ENCODE measurements around the gene ZNF491.
A peak's percentile ranks its signal among the peaks of the same experiment; 100 is the strongest.
"Not testable (repeated sequence)": the region's sequence is repeated elsewhere in the genome, so short reads cannot be mapped to it uniquely, and the experiment has no call there.

The ZNF491 gene

DNA sequence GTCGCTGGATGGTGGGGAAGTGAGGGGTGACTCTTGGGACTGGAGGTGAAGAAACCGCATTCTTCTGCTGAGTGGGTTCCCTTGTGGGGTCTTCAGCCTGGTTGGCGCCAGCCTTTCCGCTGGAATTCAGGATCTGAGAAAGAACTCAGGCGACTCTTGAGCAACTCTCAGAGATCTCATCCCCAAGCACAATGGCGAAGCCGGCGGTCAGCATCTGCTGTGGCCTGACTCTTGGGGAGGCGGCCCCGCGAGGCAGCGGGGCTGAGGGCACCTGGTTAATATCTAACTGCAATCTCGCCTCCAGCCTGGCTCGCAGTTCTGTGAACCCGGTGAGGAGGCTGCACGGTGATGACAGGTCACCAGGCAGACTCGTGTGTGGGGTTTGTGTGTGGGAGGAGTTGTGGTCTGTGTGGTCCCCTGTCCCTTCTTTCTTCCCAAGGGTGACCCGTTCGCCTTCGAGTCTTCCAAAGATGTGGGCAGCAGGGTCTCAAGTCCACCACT is 30.6 kb upstream of the ZNF491 start:
- WGBS (ENCODE audit: insufficient coverage, insufficient read length): no CpG with 5 or more reads among the region's 20 CpGs
- Histone ChIP-seq H3K4me1 (ENCODE audit: control insufficient read depth, insufficient read depth, low read length) (no peaks in the 10 kb centered on the region), H3K4me3 (ENCODE audit: low read length) (peak overlapping the region; percentile 67; the same call in 1 of the 2 replicates), H3K9me3 (ENCODE audit: control insufficient read depth, insufficient read depth, low read length) (no peaks in the 10 kb centered on the region), H3K27me3 (ENCODE audit: control insufficient read depth, insufficient read depth, low read length) (peaks cover 10% of the 10 kb centered on the region; the same call in 1 of the 2 replicates), H3K27ac (ENCODE audit: low read length) (no peak overlapping the region), H3K36me3 (ENCODE audit: control insufficient read depth, insufficient read depth, low read length) (no peaks in the 10 kb centered on the region)
- no peak for DNase-seq (ENCODE audit: low read depth, low spot score)

DNA sequence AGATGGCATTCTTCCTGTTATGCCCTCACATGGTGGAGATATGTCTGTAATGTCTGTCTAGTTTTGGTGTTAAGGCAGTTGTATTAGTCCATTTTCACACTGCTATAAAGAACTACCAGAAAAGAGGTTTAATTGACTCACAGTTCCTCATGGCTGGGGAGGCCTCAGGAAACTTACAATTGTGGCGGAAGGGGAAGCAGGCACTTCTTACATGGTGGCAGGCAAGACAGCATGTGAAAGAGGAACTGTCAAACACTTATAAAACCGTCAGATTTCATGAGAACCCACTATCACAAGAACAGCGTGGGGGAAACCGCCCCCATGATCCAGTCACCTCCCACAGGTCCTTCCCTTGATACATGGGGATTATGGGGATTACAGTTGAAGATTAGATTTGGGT is 28.3 kb upstream of the ZNF491 start:
- H3K4me3 ChIP-seq (ENCODE audit: low read length): no peak overlapping the region
- no peaks in the 10 kb centered on the region for H3K4me1 ChIP-seq (ENCODE audit: control insufficient read depth, insufficient read depth, low read length)
- WGBS (ENCODE audit: insufficient coverage, insufficient read length): no CpG with 5 or more reads among the region's 4 CpGs
- DNase-seq (ENCODE audit: low read depth, low spot score): no peak
- H3K27me3 ChIP-seq (ENCODE audit: control insufficient read depth, insufficient read depth, low read length): peaks cover 10% of the 10 kb centered on the region; the same call in 1 of the 2 replicates
- H3K27ac ChIP-seq (ENCODE audit: low read length): no peak overlapping the region
- no peaks in the 10 kb centered on the region for H3K9me3 ChIP-seq (ENCODE audit: control insufficient read depth, insufficient read depth, low read length)
- no peaks in the 10 kb centered on the region for H3K36me3 ChIP-seq (ENCODE audit: control insufficient read depth, insufficient read depth, low read length)

DNA sequence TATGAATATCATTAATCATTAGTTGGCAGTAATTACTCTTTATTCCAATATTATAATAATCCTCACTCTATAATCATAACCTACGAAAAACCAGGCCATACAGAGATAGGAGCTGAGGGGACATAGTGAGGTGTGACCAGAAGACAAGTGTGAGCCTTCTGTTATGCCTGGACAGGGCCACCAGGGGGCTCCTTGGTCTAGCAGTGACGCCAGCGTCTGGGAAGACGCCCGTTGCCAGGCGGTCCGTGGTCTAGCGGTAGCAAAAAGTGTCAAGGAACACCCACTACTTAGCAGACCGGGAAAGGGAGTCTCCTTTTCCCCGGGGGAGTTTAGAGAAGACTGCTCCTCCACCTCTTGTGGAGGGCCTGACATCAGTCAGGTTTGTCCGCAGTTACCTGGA is 26.8 kb upstream of the ZNF491 start:
- WGBS (ENCODE audit: insufficient coverage, insufficient read length): no CpG with 5 or more reads among the region's 11 CpGs
- not testable (repeated sequence) for H3K36me3 ChIP-seq (ENCODE audit: control insufficient read depth, insufficient read depth, low read length); H3K27ac ChIP-seq (ENCODE audit: low read length); H3K9me3 ChIP-seq (ENCODE audit: control insufficient read depth, insufficient read depth, low read length); DNase-seq (ENCODE audit: low read depth, low spot score); H3K4me3 ChIP-seq (ENCODE audit: low read length); H3K4me1 ChIP-seq (ENCODE audit: control insufficient read depth, insufficient read depth, low read length)
- peaks cover 10% of the 10 kb centered on the region; the same call in 1 of the 2 replicates for H3K27me3 ChIP-seq (ENCODE audit: control insufficient read depth, insufficient read depth, low read length)

DNA sequence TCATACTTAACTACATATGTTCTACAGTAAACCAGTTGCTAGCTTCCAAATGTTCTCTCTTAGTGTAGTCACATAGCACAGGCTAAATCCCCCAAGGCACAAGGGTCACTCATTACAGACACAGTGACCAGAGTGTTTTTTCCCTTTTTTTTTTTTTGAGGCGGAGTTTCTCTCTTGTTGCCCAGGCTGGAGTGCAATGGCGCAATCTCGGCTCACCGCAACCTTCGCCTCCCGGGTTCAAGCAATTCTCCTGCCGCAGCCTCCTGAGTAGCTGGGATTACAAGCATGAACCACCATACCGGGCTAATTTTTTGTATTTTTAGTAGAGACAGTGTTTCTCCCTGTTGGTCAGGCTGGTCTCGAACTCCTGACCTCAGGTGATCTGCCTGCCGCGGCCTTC is 21.7 kb upstream of the ZNF491 start:
- not testable (repeated sequence) for H3K4me1 ChIP-seq (ENCODE audit: control insufficient read depth, insufficient read depth, low read length); H3K4me3 ChIP-seq (ENCODE audit: low read length); H3K9me3 ChIP-seq (ENCODE audit: control insufficient read depth, insufficient read depth, low read length); DNase-seq (ENCODE audit: low read depth, low spot score); H3K27me3 ChIP-seq (ENCODE audit: control insufficient read depth, insufficient read depth, low read length); H3K36me3 ChIP-seq (ENCODE audit: control insufficient read depth, insufficient read depth, low read length); H3K27ac ChIP-seq (ENCODE audit: low read length)
- WGBS (ENCODE audit: insufficient coverage, insufficient read length): no CpG with 5 or more reads among the region's 11 CpGs

DNA sequence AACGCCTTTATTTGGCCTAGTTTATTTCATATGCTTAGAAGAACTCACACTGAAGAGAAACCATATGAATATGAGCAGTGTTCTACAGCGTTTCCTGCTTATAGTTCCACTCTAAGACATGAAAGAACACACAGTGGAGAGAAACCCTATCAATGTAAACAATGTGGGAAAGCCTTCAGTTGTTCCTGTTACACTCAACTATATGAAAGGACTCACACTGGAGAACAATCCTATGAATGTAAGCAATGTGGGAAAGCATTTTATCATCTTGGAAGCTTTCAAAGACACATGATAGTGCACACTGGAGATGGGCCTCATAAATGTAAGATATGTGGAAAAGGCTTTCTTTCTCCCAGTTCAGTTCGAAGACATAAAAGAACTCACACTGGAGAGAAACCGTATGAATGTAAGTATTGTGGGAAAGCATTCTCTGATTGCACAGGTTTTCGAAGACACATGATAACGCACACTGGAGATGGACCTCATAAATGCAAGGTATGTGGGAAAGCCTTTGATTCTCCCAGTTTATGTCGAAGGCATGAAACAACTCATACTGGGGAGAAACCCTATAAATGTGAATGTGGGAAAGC is 17.8 kb upstream of the ZNF491 start:
- Histone ChIP-seq H3K4me1 (ENCODE audit: control insufficient read depth, insufficient read depth, low read length) (no peaks in the 10 kb centered on the region), H3K36me3 (ENCODE audit: control insufficient read depth, insufficient read depth, low read length) (no peaks in the 10 kb centered on the region), H3K27me3 (ENCODE audit: control insufficient read depth, insufficient read depth, low read length) (no peaks in the 10 kb centered on the region), H3K27ac (ENCODE audit: low read length) (no peak overlapping the region), H3K4me3 (ENCODE audit: low read length) (no peak overlapping the region), H3K9me3 (ENCODE audit: control insufficient read depth, insufficient read depth, low read length) (no peaks in the 10 kb centered on the region; the same call in 1 of the 2 replicates)
- no CpG with 5 or more reads among the region's 7 CpGs for WGBS (ENCODE audit: insufficient coverage, insufficient read length)
- DNase-seq (ENCODE audit: low read depth, low spot score): no peak

DNA sequence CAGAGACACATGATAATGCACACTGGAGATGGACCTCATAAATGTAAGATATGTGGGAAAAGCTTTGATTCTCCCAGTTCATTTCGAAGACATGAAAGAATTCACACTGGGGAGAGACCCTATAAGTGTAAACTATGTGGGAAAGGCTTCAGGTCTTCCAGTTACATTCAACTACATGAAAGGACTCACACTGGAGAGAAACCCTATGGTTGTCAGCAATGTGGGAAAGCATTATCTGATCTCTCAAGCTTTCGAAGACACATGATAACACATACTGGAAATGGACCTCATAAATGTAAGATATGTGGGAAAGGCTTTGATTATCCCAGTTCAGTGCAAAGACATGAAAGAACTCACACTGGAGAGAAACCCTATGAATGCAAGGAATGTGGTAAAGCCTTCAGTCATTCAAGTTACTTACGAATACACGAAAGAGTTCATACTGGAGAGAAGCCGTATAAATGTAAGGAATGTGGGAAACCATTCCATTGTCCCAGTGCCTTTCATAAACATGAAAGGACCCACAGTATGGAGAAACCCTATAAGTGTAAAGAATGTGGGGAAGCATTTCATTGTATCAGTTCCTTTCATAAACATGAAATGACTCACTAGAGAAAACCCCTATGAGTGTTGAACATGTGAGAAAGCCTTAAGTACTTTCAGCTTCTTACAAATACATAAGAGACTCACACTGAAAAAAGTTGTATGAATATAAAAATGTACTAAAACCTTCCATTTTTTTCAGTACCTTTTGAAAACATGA is 16.8 kb upstream of the ZNF491 start:
- no peaks in the 10 kb centered on the region for H3K4me1 ChIP-seq (ENCODE audit: control insufficient read depth, insufficient read depth, low read length)
- no peak overlapping the region for H3K27ac ChIP-seq (ENCODE audit: low read length)
- no peaks in the 10 kb centered on the region for H3K36me3 ChIP-seq (ENCODE audit: control insufficient read depth, insufficient read depth, low read length)
- H3K27me3 ChIP-seq (ENCODE audit: control insufficient read depth, insufficient read depth, low read length): no peaks in the 10 kb centered on the region
- WGBS (ENCODE audit: insufficient coverage, insufficient read length): no CpG with 5 or more reads among the region's 5 CpGs
- H3K9me3 ChIP-seq (ENCODE audit: control insufficient read depth, insufficient read depth, low read length): no peaks in the 10 kb centered on the region; the same call in 1 of the 2 replicates
- no peak for DNase-seq (ENCODE audit: low read depth, low spot score)
- H3K4me3 ChIP-seq (ENCODE audit: low read length): no peak overlapping the region

DNA sequence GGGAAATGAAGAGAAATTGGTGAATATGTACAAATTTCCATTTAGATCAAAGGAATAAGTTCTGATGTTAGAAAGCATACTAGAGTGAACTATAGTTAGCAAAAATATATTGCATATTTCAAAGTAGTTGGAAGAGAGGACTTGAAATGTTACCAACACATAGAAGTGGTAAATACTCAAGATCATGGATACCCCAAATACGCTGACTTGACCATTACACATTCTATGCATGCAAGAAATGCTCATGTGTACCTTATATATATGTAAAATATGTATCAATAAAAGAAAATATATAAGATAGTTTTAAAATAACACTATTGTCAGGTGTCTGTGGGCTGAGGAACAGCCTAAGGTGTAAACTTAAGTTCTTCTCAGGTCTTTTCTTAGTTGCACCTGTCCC is 14.6 kb upstream of the ZNF491 start:
- no CpG with 5 or more reads among the region's 1 CpG for WGBS (ENCODE audit: insufficient coverage, insufficient read length)
- H3K9me3 ChIP-seq (ENCODE audit: control insufficient read depth, insufficient read depth, low read length): no peaks in the 10 kb centered on the region; the same call in 1 of the 2 replicates
- H3K36me3 ChIP-seq (ENCODE audit: control insufficient read depth, insufficient read depth, low read length): no peaks in the 10 kb centered on the region

DNA sequence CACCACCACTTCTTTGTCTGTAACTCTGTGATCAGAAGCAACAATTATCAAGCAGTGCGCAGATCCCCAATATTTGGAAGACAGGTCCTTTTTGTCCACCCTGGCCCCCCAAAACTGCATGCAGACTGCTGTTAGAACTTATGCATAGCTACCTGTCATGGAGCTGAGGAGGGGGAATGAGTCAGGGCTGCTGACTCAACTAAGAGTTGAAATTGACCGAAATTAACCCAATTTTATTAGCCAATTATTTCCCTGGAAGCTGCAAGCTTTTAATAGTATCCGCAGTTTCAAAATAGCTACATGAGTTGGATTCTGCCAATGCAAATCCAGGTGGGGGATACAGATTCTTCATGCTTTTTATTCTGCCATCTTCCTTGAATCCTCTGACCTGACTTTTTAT is 14.0 kb upstream of the ZNF491 start:
- Histone ChIP-seq H3K4me1 (ENCODE audit: control insufficient read depth, insufficient read depth, low read length) (no peaks in the 10 kb centered on the region), H3K9me3 (ENCODE audit: control insufficient read depth, insufficient read depth, low read length) (no peaks in the 10 kb centered on the region; the same call in 1 of the 2 replicates), H3K27me3 (ENCODE audit: control insufficient read depth, insufficient read depth, low read length) (no peaks in the 10 kb centered on the region), H3K27ac (ENCODE audit: low read length) (no peak overlapping the region), H3K4me3 (ENCODE audit: low read length) (no peak overlapping the region), H3K36me3 (ENCODE audit: control insufficient read depth, insufficient read depth, low read length) (no peaks in the 10 kb centered on the region)
- no CpG with 5 or more reads among the region's 3 CpGs for WGBS (ENCODE audit: insufficient coverage, insufficient read length)
- DNase-seq (ENCODE audit: low read depth, low spot score): no peak

More for the DNA sequence above, 14.6 kb upstream of the ZNF491 start:
- Histone ChIP-seq H3K4me1 (ENCODE audit: control insufficient read depth, insufficient read depth, low read length) (no peaks in the 10 kb centered on the region), H3K4me3 (ENCODE audit: low read length) (no peak overlapping the region), H3K27me3 (ENCODE audit: control insufficient read depth, insufficient read depth, low read length) (no peaks in the 10 kb centered on the region), H3K27ac (ENCODE audit: low read length) (no peak overlapping the region)
- no peak for DNase-seq (ENCODE audit: low read depth, low spot score)

DNA sequence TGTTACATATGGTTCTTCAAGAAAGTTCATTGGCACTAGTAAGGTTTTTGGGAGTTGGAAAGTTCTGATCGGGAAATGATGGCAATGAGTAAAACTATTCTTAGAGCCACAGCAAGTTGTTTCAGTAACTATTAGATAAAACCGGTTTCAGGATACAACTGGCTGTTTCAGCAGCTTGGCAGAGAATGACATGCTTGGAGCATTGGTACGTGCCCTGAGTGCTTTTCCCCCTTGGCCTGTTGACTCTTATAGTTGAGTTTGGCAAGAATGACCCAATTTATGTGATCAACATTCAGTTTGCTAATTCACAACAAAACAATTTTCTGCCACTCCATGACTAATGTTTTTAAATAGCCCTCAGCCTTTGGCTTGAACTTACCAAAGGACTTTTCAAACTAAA is 10.8 kb upstream of the ZNF491 start:
- Histone ChIP-seq H3K27me3 (ENCODE audit: control insufficient read depth, insufficient read depth, low read length) (no peaks in the 10 kb centered on the region), H3K36me3 (ENCODE audit: control insufficient read depth, insufficient read depth, low read length) (no peaks in the 10 kb centered on the region), H3K27ac (ENCODE audit: low read length) (no peak overlapping the region), H3K4me3 (ENCODE audit: low read length) (no peak overlapping the region), H3K9me3 (ENCODE audit: control insufficient read depth, insufficient read depth, low read length) (no peaks in the 10 kb centered on the region; the same call in 1 of the 2 replicates), H3K4me1 (ENCODE audit: control insufficient read depth, insufficient read depth, low read length) (no peaks in the 10 kb centered on the region)
- no peak for DNase-seq (ENCODE audit: low read depth, low spot score)
- no CpG with 5 or more reads among the region's 3 CpGs for WGBS (ENCODE audit: insufficient coverage, insufficient read length)

DNA sequence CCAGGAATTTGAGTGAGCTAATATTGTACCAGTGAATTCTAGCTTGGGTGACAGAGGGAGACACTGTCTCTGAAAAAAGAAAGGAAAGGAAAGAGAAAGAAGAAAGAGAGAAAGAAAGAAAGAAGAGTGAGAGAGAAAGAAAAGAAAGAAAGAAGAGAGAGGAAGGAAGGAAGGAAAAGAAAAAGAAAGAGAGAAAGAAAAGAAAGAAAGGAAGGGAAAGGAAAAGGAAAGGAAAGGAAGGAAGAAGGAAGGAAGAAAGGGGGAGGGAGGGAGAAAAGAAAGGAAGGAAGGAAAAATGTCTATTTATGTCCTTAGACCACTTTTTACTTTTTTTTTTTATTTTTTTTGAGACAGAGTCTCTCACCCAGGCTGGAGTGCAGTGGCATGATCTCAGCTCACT is 5.4 kb upstream of the ZNF491 start:
- H3K9me3 ChIP-seq (ENCODE audit: control insufficient read depth, insufficient read depth, low read length): no peaks in the 10 kb centered on the region
- no peak overlapping the region for H3K4me3 ChIP-seq (ENCODE audit: low read length)
- no peaks in the 10 kb centered on the region for H3K36me3 ChIP-seq (ENCODE audit: control insufficient read depth, insufficient read depth, low read length)
- DNase-seq (ENCODE audit: low read depth, low spot score): no peak
- H3K27me3 ChIP-seq (ENCODE audit: control insufficient read depth, insufficient read depth, low read length): no peaks in the 10 kb centered on the region
- 0 out of 2 replicates have a peak, but pooled peaks cover under 1% of the 10 kb centered on the region for H3K4me1 ChIP-seq (ENCODE audit: control insufficient read depth, insufficient read depth, low read length)
- no peak overlapping the region for H3K27ac ChIP-seq (ENCODE audit: low read length)
